ENCODE data around the gene OTUB2.

DNA sequence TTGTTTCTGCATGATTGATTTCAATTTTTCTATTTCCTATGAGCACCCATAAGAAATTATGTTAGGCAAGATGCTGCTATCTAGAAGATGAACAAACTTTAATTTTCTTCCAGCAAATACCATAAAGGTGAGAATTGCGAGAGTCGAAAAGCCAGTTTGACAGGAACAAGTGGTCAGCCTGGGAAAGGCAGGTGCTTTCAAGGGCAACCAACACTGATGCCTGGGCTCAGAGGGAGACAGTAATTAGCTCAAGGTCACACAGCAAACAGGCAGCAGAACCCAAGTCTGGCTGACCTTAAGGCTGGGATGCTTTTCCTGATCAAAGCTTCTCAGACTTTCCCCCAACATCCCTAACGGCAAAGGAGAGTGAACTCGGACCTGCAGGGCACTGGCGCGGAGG, 6.8 kb upstream of the OTUB2 start:
- TF ChIP-seq, protein P1, sequence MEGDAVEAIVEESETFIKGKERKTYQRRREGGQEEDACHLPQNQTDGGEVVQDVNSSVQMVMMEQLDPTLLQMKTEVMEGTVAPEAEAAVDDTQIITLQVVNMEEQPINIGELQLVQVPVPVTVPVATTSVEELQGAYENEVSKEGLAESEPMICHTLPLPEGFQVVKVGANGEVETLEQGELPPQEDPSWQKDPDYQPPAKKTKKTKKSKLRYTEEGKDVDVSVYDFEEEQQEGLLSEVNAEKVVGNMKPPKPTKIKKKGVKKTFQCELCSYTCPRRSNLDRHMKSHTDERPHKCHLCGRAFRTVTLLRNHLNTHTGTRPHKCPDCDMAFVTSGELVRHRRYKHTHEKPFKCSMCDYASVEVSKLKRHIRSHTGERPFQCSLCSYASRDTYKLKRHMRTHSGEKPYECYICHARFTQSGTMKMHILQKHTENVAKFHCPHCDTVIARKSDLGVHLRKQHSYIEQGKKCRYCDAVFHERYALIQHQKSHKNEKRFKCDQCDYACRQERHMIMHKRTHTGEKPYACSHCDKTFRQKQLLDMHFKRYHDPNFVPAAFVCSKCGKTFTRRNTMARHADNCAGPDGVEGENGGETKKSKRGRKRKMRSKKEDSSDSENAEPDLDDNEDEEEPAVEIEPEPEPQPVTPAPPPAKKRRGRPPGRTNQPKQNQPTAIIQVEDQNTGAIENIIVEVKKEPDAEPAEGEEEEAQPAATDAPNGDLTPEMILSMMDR (IDR thresholded peaks at IDR 0.05) = no peak
- TF ChIP-seq POLR2A (IDR thresholded peaks at IDR 0.05) = no peak

All from vagina (tissue), 2 donors.